HFF-Myc (cell line): Measurements from ENCODE around the gene ABCA13.

Experiments
- DNase-seq: peaks from one replicate; pipeline ENCODE4 v3.0.0-alpha.2; 2011; ENCODE audit warnings: low read depth; ENCODE audit errors: extremely low read depth
- H3K4me3 ChIP-seq: replicated peaks from 2 replicates; pipeline ENCODE4 v1.5.1; 2011; ENCODE audit warnings: low read depth, mild to moderate bottlenecking, control low read depth, low read length
- CTCF ChIP-seq: IDR thresholded peaks from 2 replicates; pipeline ENCODE4 v1.5.1; 2012; ENCODE audit warnings: mild to moderate bottlenecking, low read depth, low read length, control low read depth; ENCODE audit errors: missing control alignments

Gene ABCA13

GRCh38 chr7:48522692-48523091 lies 351.4 kb downstream of the ABCA13 start:
- H3K4me3 ChIP-seq: no peak overlapping the region
- no peak for TF ChIP-seq CTCF
- no peak for DNase-seq

- DNase-seq: no peak
- no peak overlapping the region for H3K4me3 ChIP-seq
- no peak for TF ChIP-seq CTCF
Measured at GRCh38 chr7:48525736-48526732, 354.8 kb downstream of the ABCA13 start.

GRCh38 chr7:48528646-48529045 lies 357.4 kb downstream of the ABCA13 start:
- DNase-seq: no peak
- H3K4me3 ChIP-seq: no peak overlapping the region
- no peak for TF ChIP-seq CTCF

GRCh38 chr7:48537561-48537960 lies 366.3 kb downstream of the ABCA13 start:
- no peak overlapping the region for H3K4me3 ChIP-seq
- DNase-seq: no peak
- no peak for TF ChIP-seq CTCF

GRCh38 chr7:48540746-48541145 lies 369.5 kb downstream of the ABCA13 start:
- no peak overlapping the region for H3K4me3 ChIP-seq
- TF ChIP-seq CTCF: no peak
- DNase-seq: no peak

- DNase-seq: no peak
- TF ChIP-seq CTCF: no peak
- H3K4me3 ChIP-seq: no peak overlapping the region
Measured at GRCh38 chr7:48548667-48549066, 377.4 kb downstream of the ABCA13 start.
